ENCODE data around the gene C19orf81. TPM values are rescaled to one million over a fixed set of nuclear protein-coding genes. Genes with fewer than 3 reads are reported as not detected.

Gene C19orf81
- total RNA-seq, 1 donor from 2014 or later: 9.6 TPM

GRCh38 chr19:50633359-50633758 lies 15.9 kb upstream of the C19orf81 start:
- no peak for DNase-seq (ENCODE audit: low read depth)
- TF ChIP-seq CTCF (conservative IDR thresholded peaks at IDR 0.05; ENCODE audit: low read depth, low read length): no peak
- H3K4me3 ChIP-seq (ENCODE audit: low read depth, low read length): no peak overlapping the region

DNA sequence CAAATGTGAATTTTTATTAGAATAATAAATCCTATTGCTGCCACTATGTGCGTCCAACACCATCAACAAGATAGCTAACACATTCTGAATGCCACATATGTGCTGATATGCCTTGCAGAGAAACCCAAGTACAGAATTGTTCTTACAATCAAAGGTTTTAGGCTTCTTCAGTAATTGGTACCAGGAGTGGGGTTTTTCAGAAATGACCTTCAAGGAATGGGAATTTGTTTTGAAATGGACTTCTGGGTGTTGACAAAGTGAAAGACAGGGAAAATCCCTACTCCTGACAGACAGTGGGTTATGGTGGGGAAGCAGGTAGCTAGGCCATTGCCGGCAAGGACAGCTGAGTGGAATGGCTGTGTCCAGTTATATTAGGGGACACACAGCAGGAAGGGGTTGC lies 15.3 kb upstream of the C19orf81 start:
- DNase-seq (ENCODE audit: low read depth): no peak
- no peak for TF ChIP-seq CTCF (conservative IDR thresholded peaks at IDR 0.05; ENCODE audit: low read depth, low read length)
- H3K4me3 ChIP-seq (ENCODE audit: low read depth, low read length): no peak overlapping the region

DNA sequence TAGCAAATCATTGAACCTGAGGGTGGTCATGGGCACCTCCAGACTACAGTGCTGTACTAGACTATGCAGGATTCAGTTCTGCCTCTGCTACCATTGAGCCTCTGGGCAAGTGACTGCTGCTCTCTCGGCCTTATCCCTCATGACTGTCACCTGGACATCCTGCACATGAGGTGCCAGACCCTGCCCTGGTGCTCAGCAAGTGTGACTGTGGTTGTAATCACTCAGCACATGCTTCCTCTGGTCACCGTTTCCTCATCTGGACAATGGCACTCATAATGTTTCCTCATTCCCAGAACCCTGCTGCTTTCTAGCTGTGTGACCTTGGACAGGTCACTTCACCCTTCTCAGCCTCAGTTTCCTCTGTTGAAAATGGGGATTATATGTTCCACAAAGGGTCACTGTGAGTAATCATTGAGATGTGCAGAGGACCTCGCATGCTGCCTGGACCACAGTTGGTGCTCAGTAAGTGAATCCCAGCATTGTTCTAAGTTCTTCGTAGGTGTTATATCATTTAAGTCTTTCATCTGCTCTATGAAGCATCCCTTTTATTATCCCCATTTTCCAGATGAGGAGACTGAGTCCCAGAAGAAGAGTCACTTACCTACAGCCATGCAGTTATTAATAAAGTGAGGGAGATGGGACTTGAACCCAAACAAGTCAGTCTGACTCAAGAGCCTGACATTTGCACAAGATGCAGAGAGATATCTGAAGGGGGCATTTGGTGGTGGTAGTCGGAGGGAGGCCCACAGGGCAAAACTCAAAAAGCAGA lies 12.7 kb upstream of the C19orf81 start:
- H3K4me3 ChIP-seq (ENCODE audit: low read depth, low read length): no peak overlapping the region
- no peak for DNase-seq (ENCODE audit: low read depth)
- no peak for TF ChIP-seq CTCF (conservative IDR thresholded peaks at IDR 0.05; ENCODE audit: low read depth, low read length)

DNA sequence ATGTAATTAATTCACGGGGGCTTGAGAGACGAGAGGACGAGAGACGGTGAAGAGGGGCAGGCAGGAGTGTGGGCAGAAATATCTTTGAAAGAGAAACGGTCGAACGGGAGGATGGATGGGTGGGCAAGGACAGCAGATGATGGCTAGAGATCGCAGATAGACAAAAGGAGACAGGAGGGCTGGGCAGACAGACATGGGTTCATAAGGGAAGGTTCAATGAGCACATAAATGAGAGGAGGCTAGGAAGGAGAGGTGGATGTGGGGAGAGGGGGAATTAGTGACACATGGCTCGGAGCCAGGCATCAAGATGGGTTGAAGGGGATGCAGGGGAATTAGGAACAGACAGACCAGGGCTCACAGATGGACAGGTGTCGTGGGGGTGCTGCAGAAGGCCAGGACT lies 10.6 kb upstream of the C19orf81 start:
- DNase-seq (ENCODE audit: low read depth): no peak
- no peak overlapping the region for H3K4me3 ChIP-seq (ENCODE audit: low read depth, low read length)
- no peak for TF ChIP-seq CTCF (conservative IDR thresholded peaks at IDR 0.05; ENCODE audit: low read depth, low read length)

GRCh38 chr19:50639121-50640112 lies 9.8 kb upstream of the C19orf81 start, which contains the start of gene SYT3:
TSS of gene SYT3 (minus strand) at chr19:50639881. CDS start at chr19:50637411, 2,470 bp downstream.
- no peak for DNase-seq (ENCODE audit: low read depth)
- no peak for TF ChIP-seq CTCF (conservative IDR thresholded peaks at IDR 0.05; ENCODE audit: low read depth, low read length)
- H3K4me3 ChIP-seq (ENCODE audit: low read depth, low read length): peak within 1 kb of the TSS; percentile 56

DNA sequence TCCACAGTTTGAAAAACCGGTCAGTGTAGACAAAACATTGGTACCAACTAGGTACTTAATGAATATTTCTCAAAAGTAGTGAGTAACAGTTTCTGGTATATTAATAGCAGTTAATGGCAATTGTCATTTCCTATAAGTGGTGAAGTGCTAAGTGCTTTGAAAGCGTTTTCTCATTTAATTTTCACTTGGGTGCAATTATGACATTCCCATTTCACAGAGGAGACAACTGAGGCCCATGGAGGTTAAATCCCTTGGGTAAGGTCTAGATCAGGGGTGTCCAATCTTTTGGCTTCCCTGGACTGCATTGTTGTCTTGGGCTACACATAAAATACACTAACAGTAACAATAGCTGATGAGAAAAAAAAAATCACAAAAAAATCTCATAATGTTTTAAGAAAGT lies 8.9 kb upstream of the C19orf81 start:
- no peak for TF ChIP-seq CTCF (conservative IDR thresholded peaks at IDR 0.05; ENCODE audit: low read depth, low read length)
- no peak for DNase-seq (ENCODE audit: low read depth)

More for the DNA sequence above, 8.9 kb upstream of the C19orf81 start:
- H3K4me3 ChIP-seq (ENCODE audit: low read depth, low read length): no peak overlapping the region

All from epithelial cell of proximal tubule (primary cell).